B cell (primary cell): ENCODE data around the gene KIRREL1. TPM values are rescaled to one million over a fixed set of nuclear protein-coding genes. Genes with fewer than 3 reads are reported as not detected.

ENCODE experiments used
- ATAC-seq: fragments of 200-7000 bp; cut with Tn5 transposase; one replicate; pipeline ENCODE4 v1.10.0; 2021; ENCODE audit warnings: low read depth, mild to moderate bottlenecking, moderate number of reproducible peaks, moderate library complexity
- CTCF ChIA-PET: fragments of 350-600 bp; sonication (Branson Sonifier 250); formaldehyde crosslinking; loops from one replicate; lab custom pipeline; 2021; ENCODE audit warnings: antibody characterized with exemption, inconsistent platforms; lab: Charles Lee
- POLR2A ChIA-PET: fragments of 350-600 bp; sonication (Branson Sonifier 250); formaldehyde crosslinking; loops from one replicate; lab custom pipeline; 2021; ENCODE audit warnings: antibody characterized with exemption; lab: Charles Lee
- DNase-seq: peaks from one replicate; pipeline ENCODE4 v3.0.0; 2013
- H2AFZ ChIP-seq: 2 replicates; pipeline ENCODE4 v1.6.1; 2012; ENCODE audit warnings: mild to moderate bottlenecking, low read depth, low read length; ENCODE audit not compliant: insufficient read depth, poor library complexity, severe bottlenecking
- H3K27ac ChIP-seq, 2 donors: 1 replicate in 1 of 2; 2 replicates in 1 of 2; pipeline ENCODE4 v1.5.1; 2012 to 2013; ENCODE audit warnings: low read length in 2 of 2, mild to moderate bottlenecking in 2 of 2, moderate library complexity in 1 of 2
- H3K27me3 ChIP-seq, 4 experiments: fragments of 200-600 bp in 1 of 4; sonication (generic) in 1 of 4; replicated peaks in 1 of 4; 1 replicate in 2 of 4; 2 replicates in 2 of 4; pipeline versions ENCODE4 v1.6.1 to v1.7.0; 2013 to 2016; ENCODE audit warnings: low read length in 3 of 4, mild to moderate bottlenecking in 2 of 4, mixed read lengths in 1 of 4, moderate library complexity in 1 of 4; ENCODE audit not compliant: insufficient read depth in 4 of 4, control insufficient read depth in 3 of 4; ENCODE audit errors: control extremely low read depth in 1 of 4
- H3K36me3 ChIP-seq, 2 experiments: replicated peaks in 1 of 2; 1 replicate in 1 of 2; 2 replicates in 1 of 2; pipeline versions ENCODE4 v1.6.1 to v1.7.1; 2013; ENCODE audit warnings: low read length in 1 of 2; ENCODE audit not compliant: insufficient read depth in 2 of 2, control insufficient read depth in 1 of 2; ENCODE audit errors: control extremely low read depth in 1 of 2, extremely low read depth in 1 of 2
- H3K4me1 ChIP-seq, 2 donors: fragments of 200-600 bp in 1 of 2; sonication (generic) in 1 of 2; 1 replicate in 1 of 2; 2 replicates in 1 of 2; pipeline versions ENCODE4 v1.5.1 to v1.6.1; 2013 to 2017; ENCODE audit warnings: low read length in 2 of 2; ENCODE audit not compliant: control insufficient read depth in 2 of 2, insufficient read depth in 2 of 2
- H3K4me2 ChIP-seq: replicated peaks from 2 replicates; pipeline ENCODE3; 2012; ENCODE audit warnings: mild to moderate bottlenecking, low read depth, low read length; ENCODE audit not compliant: poor library complexity, severe bottlenecking
- H3K4me3 ChIP-seq, 5 experiments: fragments of 200-600 bp in 1 of 5; sonication (generic) in 1 of 5; 1 replicate in 3 of 5; 2 replicates in 2 of 5; pipeline versions ENCODE4 v1.5.1 to v1.7.0; 2011 to 2016; ENCODE audit warnings: low read length in 4 of 5, mild to moderate bottlenecking in 4 of 5, low read depth in 2 of 5, control low read depth in 1 of 5, moderate library complexity in 1 of 5; ENCODE audit not compliant: insufficient read depth in 1 of 5; ENCODE audit errors: control extremely low read depth in 1 of 5, extremely low read depth in 1 of 5
- H3K79me2 ChIP-seq: fragments of 200-600 bp; sonication (generic); one replicate; pipeline ENCODE4 v1.6.0; 2016; ENCODE audit warnings: low read length; ENCODE audit not compliant: control insufficient read depth, insufficient read depth
- H3K9ac ChIP-seq: fragments of 200-600 bp; sonication (generic); 2 replicates; pipeline ENCODE4 v1.6.1; 2017; ENCODE audit warnings: mild to moderate bottlenecking, low read length, moderate library complexity
- H3K9me3 ChIP-seq, 3 donors: one replicate each; pipeline versions ENCODE4 v1.6.1 to v1.7.1; 2013; ENCODE audit warnings: low read length in 2 of 3; ENCODE audit not compliant: control insufficient read depth in 2 of 3, insufficient read depth in 1 of 3; ENCODE audit errors: control extremely low read depth in 1 of 3
- H4K20me1 ChIP-seq: 2 replicates; pipeline ENCODE4 v1.6.0; 2012; ENCODE audit warnings: mild to moderate bottlenecking, low read length; ENCODE audit not compliant: insufficient read depth, control insufficient read depth, poor library complexity, severe bottlenecking
- H3K27ac Mint-ChIP-seq: one replicate; pipeline ENCODE4 v1.8.0; 2021; ENCODE audit warnings: mixed read lengths
- H3K27me3 Mint-ChIP-seq: one replicate; pipeline ENCODE4 v1.8.0; 2021; ENCODE audit warnings: mixed read lengths
- H3K4me1 Mint-ChIP-seq: one replicate; pipeline ENCODE4 v1.8.0; 2021; ENCODE audit warnings: mixed read lengths
- H3K4me3 Mint-ChIP-seq: one replicate; pipeline ENCODE4 v1.8.0; 2021; ENCODE audit warnings: mixed read lengths
- H3K9me3 Mint-ChIP-seq: one replicate; pipeline ENCODE4 v1.8.0; 2022; ENCODE audit warnings: mixed read lengths; ENCODE audit not compliant: insufficient read depth
- CTCF ChIP-seq: fragments of 200-600 bp; IDR thresholded peaks from one replicate; pipeline ENCODE4 v1.8.0; 2022; ENCODE audit warnings: antibody characterized with exemption, mild to moderate bottlenecking
- EZH2 ChIP-seq: IDR thresholded peaks from 2 replicates; pipeline ENCODE4 v1.6.1; 2012; ENCODE audit warnings: borderline replicate concordance, low read depth, mild to moderate bottlenecking, moderate library complexity, low read length; ENCODE audit not compliant: insufficient read depth, poor library complexity, severe bottlenecking
- WGBS: methylation state at CpG from one replicate; pipeline ENCODE4 v1.1.5; 2013; ENCODE audit warnings: missing lambda C conversion rate; ENCODE audit not compliant: insufficient coverage; 5-methylcytosine and 5-hydroxymethylcytosine counted together
- intact Hi-C: fragments of 100-400 bp; cut with micrococcal nuclease; formaldehyde crosslinking; loops from one replicate; pipeline ENCODE4 v1.10.0; 2022
- polyA plus RNA-seq: library from polyadenylated mRNA; depleted of rRNA; stranded (reverse); fragments of >200 nt; gene quantifications from 2 replicates; pipeline ENCODE4 v1.2.3, GENCODE V29; 2012
- total RNA-seq, 2 donors: library from RNA; stranded (reverse); fragments of 120-200 nt in 1 of 2; gene quantifications; 1 replicate in 1 of 2; 2 replicates in 1 of 2; pipeline versions ENCODE4 v1.2.3 to v1.2.4, GENCODE V29; 2013 to 2022

The KIRREL1 gene
- total and polyA plus RNA-seq, 2 donors (not counting 1 experiment from before 2014, with no cell fraction given) = not detected

- H3K27ac Mint-ChIP-seq = no peak overlapping the region
- ChIA-PET POLR2A (no interaction called here), CTCF (no interaction called here)
- no peaks in the 10 kb centered on the region for H3K36me3 ChIP-seq
- H3K9me3 ChIP-seq = no peaks in the 10 kb centered on the region
- no peak for ATAC-seq
- no peak overlapping the region for H3K4me3 ChIP-seq
- no peaks in the 10 kb centered on the region for H3K4me1 ChIP-seq
- H3K27ac ChIP-seq = no peak overlapping the region
- intact Hi-C loops = no loop called here
- H3K4me2 ChIP-seq = no peak overlapping the region
- H3K27me3 ChIP-seq = peaks cover 0 to 3% (median 0%) of the 10 kb centered on the region in 4 experiments
- DNase-seq = no peak
- H3K9me3 Mint-ChIP-seq = no peaks in the 10 kb centered on the region
- H3K4me1 Mint-ChIP-seq = no peaks in the 10 kb centered on the region
- no peaks in the 10 kb centered on the region for H3K79me2 ChIP-seq
- TF ChIP-seq EZH2 (no peak), CTCF (no peak)
- no peak overlapping the region for H2AFZ ChIP-seq
- H3K9ac ChIP-seq = no peak overlapping the region
- H3K27me3 Mint-ChIP-seq = peaks cover 37% of the 10 kb centered on the region
- H4K20me1 ChIP-seq = no peaks in the 10 kb centered on the region
- H3K4me3 Mint-ChIP-seq = no peak overlapping the region
- 92% methylated on average over 9 of the region's 12 CpGs for WGBS
Measured at GRCh38 chr1:158068918-158069317, 75.5 kb downstream of the KIRREL1 start.

DNA sequence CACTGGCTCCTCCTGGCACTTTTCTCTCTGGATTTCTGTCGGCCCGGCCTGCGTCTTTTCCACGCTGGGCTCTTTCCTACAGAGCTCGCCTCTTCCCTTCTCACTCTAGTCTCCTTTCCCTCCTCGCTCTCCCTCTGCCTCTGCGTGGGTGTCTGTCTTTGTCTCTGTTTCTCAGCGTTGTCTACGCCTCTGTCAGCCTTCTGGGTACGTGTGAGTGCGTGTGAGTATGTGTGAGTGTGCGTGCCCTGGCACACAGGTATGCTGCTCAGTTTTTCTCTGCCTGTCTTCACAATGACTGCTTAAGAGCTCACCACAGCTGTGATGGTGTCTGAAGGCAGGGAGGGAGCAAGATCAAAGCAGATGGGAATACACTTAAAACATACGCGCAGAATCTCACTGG, 77.7 kb downstream of the KIRREL1 start:
- DNase-seq (no peak), ATAC-seq (no peak)
- ChIA-PET POLR2A (no interaction called here), CTCF (no interaction called here)
- Histone ChIP-seq H3K27me3 (peaks cover 0 to 3% (median 0%) of the 10 kb centered on the region in 4 experiments), H4K20me1 (no peaks in the 10 kb centered on the region), H3K4me2 (no peak overlapping the region), H3K36me3 (no peaks in the 10 kb centered on the region), H3K9me3 (no peaks in the 10 kb centered on the region), H3K4me1 (no peaks in the 10 kb centered on the region), H3K4me3 (no peak overlapping the region), H3K79me2 (no peaks in the 10 kb centered on the region), H3K27ac (no peak overlapping the region), H2AFZ (no peak overlapping the region), H3K9ac (no peak overlapping the region)
- no peak overlapping the region for H3K27ac Mint-ChIP-seq
- H3K27me3 Mint-ChIP-seq = peaks cover 30% of the 10 kb centered on the region
- no peak for TF ChIP-seq EZH2
- TF ChIP-seq CTCF = no peak
- no peak overlapping the region for H3K4me3 Mint-ChIP-seq
- H3K4me1 Mint-ChIP-seq = no peaks in the 10 kb centered on the region
- no peaks in the 10 kb centered on the region for H3K9me3 Mint-ChIP-seq
- intact Hi-C loops = no loop called here
- WGBS = 91% methylated on average over 11 of the region's 14 CpGs
